ENCODE measurements around the gene TIPIN. TPM values are rescaled to one million over a fixed set of nuclear protein-coding genes. Genes with fewer than 3 reads are reported as not detected.
"Not testable (repeated sequence)": the region's sequence is repeated elsewhere in the genome, so short reads cannot be mapped to it uniquely, and the experiment has no call there.

The TIPIN gene
- 3.2 TPM for total RNA-seq
- long read RNA-seq, partial matches to known transcripts: 2 of 5 reads
- long read RNA-seq, other reads (novel, unspliced or antisense): 1 of 5 reads

DNA sequence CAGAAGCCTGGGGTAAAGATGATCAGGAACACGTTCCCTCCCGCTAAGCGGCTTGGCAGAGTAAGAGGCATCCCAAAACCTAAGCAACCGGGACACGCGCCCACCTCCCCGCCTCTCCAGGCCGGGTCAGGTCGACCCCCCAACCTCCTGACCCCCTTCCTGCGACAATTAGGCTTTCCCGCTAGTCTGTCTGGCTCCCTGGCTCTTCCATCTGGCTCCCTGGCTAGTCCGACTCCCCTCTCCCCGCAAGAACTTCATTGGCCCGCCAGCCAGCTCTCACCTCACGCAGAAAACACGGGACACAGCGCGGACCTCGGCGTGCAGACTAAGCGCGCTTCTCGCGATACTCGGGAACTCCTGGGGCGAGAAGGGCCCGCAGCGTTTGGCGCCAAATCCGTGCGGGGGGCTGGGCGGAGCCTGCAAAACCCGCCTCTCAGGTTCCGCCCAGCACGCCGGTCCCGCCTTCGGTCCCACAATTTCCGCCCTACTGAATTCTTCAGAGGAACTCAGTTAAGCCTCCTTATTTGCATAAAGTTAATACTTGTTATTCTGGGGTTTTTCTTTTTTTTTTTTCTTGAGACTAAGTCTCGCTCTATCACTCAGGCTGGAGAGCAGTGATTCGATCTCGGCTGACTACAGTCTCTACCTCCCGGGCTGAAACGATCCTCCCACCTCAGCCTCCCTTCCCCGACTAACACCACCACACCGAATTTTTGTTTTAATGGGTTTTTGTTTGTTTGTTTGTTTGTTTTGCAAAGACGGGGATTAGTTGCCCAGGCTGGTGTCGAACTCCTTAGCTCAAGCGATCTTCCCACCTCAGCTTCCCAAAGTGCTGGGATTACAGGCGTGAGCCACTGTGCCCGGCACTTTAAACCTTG lies at the start of gene TIPIN:
Gene TIPIN (minus strand): TSS at position 327 of the 878 bp plus-strand sequence. CDS start 3,738 bp downstream, outside the sequence.
- intact Hi-C loops (cut with DNase I): no loop called here
- ATAC-seq (ENCODE audit: poor library complexity): peak; percentile 99
- peak; percentile 98 for DNase-seq

- no peak for DNase-seq
- no peak for ATAC-seq (ENCODE audit: poor library complexity)
Observed at GRCh38 chr15:66405615-66406014, 49.1 kb upstream of the TIPIN start.

GRCh38 chr15:66405007-66405406 lies 48.5 kb upstream of the TIPIN start:
- no peak for DNase-seq
- peak; percentile 86 for ATAC-seq (ENCODE audit: poor library complexity)
- intact Hi-C loops (cut with DNase I): no loop called here

More at GRCh38 chr15:66405615-66406014, 49.1 kb upstream of the TIPIN start:
- intact Hi-C loops (cut with DNase I): no loop called here

DNA sequence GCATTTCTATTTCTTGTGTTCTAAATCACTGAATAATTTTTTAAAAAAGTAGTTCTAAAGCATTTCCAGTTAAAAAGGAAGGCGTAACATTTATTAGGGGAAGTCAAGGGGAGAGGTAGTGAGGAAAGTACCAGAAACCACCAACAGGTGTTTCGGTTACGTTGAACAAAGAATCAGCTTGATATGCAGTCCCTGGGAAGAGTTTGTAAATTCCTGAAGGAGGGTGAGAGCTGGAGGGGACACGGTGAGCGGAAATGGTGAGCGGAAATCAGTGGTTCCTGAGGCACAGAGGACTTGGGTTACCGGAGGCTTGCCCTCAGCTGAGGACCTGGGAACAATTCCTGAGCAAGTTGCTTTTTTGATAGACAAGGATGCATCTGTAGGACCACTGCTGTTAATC lies 48.0 kb upstream of the TIPIN start:
- ATAC-seq (ENCODE audit: poor library complexity) (no peak), DNase-seq (no peak)
- intact Hi-C loops (cut with DNase I): no loop called here

GRCh38 chr15:66404122-66404521 lies 47.6 kb upstream of the TIPIN start:
- intact Hi-C loops (cut with DNase I): no loop called here
- no peak for ATAC-seq (ENCODE audit: poor library complexity)
- DNase-seq: no peak

DNA sequence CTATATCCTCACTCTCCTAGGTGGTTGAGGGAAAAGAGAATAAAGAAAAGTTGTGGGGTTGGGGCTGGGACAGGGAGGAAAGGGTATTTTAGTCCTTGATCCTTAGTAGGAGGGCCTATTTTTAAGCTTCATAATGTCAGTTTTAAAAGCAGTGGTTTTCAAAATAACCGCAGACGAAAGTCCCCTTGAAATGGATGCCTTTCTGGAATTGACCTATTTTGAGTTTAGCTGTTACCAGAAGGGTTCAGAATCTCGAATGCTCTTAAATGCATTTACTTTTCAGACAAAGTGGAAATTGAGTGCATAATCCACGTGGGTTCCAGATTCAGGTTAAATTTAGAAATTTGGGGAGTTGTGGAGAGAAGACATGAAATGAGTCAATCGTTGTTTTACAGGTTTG lies 46.8 kb upstream of the TIPIN start:
- DNase-seq: no peak
- ATAC-seq (ENCODE audit: poor library complexity): no peak
- intact Hi-C loops (cut with DNase I): no loop called here

DNA sequence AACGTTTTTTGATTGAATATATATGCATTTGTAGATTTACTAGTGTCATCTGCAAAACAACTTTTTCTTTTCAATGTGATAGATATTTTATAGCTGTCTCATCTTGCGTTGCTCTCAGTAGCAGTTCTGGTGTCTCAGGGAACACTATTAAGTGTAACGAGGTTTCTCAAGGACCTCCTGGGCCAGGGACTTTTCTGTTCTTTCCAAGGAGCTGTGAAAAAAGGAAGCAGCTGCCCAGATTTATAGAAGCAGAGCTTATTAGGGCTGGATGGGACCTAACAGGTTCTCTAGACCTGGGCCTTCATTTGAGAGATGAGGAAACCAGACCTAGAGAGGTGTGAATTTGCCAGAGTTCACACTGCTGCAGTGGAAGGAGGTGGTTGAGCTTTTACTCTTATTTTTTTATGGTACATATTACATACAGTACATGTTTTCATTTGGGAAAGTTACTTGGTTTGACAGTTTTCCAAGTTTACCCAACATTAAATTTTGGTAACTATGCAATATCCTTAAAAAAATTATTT lies 46.3 kb upstream of the TIPIN start:
- intact Hi-C loops (cut with DNase I): no loop called here
- DNase-seq: no peak
- ATAC-seq (ENCODE audit: poor library complexity): no peak

- intact Hi-C loops (cut with DNase I): no loop called here
- no peak for ATAC-seq (ENCODE audit: poor library complexity)
- DNase-seq: no peak
Observed at GRCh38 chr15:66401130-66402021, 44.9 kb upstream of the TIPIN start.

DNA sequence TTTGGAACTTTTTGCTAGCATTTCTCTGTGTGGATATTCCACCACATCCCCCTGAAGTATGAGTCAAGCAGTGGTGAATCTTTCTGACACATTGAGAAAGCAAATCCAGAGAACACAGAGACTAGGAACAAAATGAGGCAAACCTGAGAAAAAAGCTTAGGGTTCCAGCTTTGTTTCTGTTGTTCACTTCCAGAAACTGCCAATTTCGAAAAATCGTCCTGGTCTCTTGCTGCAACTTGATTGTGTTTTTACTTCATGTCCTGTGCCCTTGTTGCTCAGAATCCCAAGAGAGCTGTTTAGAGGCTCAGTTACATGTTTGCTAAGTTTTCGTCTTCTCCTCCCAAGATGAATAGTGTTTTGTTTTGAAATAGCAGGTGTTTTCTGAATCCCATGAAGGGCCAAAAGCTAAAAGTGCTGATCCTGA lies 43.9 kb upstream of the TIPIN start:
- DNase-seq (no peak), ATAC-seq (ENCODE audit: poor library complexity) (no peak)
- intact Hi-C loops (cut with DNase I): no loop called here

GRCh38 chr15:66399276-66399675 lies 42.8 kb upstream of the TIPIN start:
- intact Hi-C loops (cut with DNase I): no loop called here
- ATAC-seq (ENCODE audit: poor library complexity): no peak

GRCh38 chr15:66394915-66395314 lies 38.4 kb upstream of the TIPIN start:
- intact Hi-C loops (cut with DNase I): no loop called here
- DNase-seq (no peak), ATAC-seq (ENCODE audit: poor library complexity) (no peak)

More at GRCh38 chr15:66399276-66399675, 42.8 kb upstream of the TIPIN start:
- no peak for DNase-seq

DNA sequence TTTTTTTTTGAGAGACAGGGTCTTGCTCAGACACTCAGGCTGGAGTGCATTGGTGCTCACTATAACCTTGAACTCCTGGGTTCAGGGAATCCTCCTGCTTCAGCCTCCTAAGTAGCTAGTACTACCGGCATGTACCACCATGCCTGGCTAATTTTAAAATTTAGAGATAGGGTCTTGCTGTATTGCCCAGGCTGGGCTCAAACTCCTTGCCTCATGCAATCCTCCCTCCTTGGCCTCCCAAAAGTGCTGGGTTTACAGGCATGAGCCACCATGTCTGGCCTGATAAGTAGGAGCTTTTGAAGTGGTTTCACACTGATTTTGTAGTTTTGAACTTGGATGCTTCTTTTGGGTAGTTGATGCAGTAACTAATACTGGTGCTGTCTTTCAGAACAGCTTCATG lies 38.0 kb upstream of the TIPIN start:
- DNase-seq (no peak), ATAC-seq (ENCODE audit: poor library complexity) (no peak)
- intact Hi-C loops (cut with DNase I): no loop called here

DNA sequence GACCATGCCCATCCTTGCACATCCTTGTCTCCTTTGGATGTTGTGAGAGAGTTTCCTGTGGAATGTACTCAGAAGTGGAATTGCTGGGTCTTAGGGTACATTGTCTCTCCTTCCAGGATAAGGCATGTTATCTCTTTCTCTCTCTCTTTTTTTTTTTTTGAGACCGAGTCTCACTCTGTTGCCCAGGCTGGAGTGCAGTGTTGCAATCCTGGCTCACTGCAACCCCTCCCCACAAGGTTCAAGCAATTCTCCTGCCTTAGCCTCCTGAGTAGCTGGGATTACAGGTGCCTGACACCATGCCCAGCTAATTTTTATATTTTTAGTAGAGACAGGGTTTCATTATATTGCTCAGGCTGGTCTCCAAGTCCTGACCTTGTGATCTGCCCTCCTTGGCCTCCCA lies 36.6 kb upstream of the TIPIN start:
- DNase-seq; intact Hi-C loops (cut with DNase I); ATAC-seq (ENCODE audit: poor library complexity): not testable (repeated sequence)

DNA sequence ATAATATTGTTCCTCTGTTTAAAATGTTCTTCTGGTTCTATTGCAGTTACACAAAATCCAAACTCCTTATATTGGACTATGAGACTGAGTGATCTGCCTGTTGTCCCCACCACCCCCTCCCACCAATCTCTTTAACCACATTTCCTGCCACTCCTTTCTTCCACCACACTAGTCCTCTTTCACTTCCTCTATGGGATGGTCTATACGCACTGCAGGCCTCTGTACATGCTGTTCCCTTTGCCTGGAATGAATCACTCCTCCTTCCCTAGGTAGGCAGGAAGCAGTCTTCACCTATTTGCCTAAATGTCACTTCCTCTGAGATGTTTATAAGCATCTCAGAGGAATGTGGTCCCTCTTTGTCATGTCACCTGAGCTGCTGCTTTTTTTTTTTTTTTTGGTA lies 34.2 kb upstream of the TIPIN start:
- intact Hi-C loops (cut with DNase I): no loop called here
- DNase-seq (no peak), ATAC-seq (ENCODE audit: poor library complexity) (no peak)

- intact Hi-C loops (cut with DNase I): no loop called here
Observed at GRCh38 chr15:66389859-66390381, 33.4 kb upstream of the TIPIN start.

GRCh38 chr15:66389098-66389858 lies 32.8 kb upstream of the TIPIN start:
- ATAC-seq (ENCODE audit: poor library complexity) (no peak), DNase-seq (no peak)
- intact Hi-C loops (cut with DNase I): no loop called here

More at GRCh38 chr15:66389859-66390381, 33.4 kb upstream of the TIPIN start:
- no peak for DNase-seq
- no peak for ATAC-seq (ENCODE audit: poor library complexity)

DNA sequence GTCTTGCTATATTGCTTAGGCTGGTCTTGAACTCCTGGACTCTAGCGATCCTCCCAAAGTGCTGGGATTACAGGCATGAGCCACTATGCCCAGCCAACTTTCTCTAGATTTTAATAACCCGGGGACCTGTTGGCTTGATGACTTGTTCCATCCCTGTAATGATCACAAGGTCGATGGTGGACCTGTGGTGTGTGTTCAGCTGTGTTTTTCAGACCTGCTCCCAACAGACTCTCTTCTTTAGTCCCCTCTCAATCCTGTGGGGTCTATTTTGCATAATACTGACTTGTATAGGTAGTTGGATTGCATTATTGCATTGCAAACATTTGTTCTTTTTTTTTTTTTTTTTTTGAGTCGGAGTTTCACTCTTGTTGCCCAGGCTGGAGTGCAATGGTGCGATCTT lies 32.1 kb upstream of the TIPIN start:
- intact Hi-C loops (cut with DNase I): no loop called here
- ATAC-seq (ENCODE audit: poor library complexity): no peak
- no peak for DNase-seq

DNA sequence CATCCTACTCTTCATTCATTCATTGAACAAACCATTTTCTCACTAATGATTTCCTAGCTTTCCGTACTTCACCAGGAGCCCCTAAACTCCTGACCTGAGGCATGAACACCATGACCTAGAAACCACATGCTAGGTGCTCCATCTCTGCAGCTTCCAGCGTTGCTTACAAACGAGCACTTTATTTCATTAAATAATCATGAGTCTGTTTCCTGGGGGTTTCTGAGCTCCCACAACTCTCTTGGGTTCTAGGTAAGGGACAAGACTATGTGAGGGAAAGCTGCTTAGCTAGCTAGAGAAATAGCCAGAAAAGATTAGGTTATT lies 31.5 kb upstream of the TIPIN start:
- ATAC-seq (ENCODE audit: poor library complexity): no peak
- intact Hi-C loops (cut with DNase I): no loop called here
- no peak for DNase-seq

Data from Right ventricle myocardium superior (tissue), 1 donor.